Stomach smooth muscle (tissue), 2 donors: ENCODE data around the gene ZNF117.
"Not testable (repeated sequence)": the region's sequence is repeated elsewhere in the genome, so short reads cannot be mapped to it uniquely, and the experiment has no call there.

Source experiments
- H3K27ac ChIP-seq: one replicate; pipeline ENCODE4 v1.7.0; 2013; ENCODE audit warnings: mild to moderate bottlenecking, low read length, inconsistent platforms
- H3K27me3 ChIP-seq, 2 donors: one replicate each; pipeline ENCODE4 v1.7.0; 2013; ENCODE audit warnings: low read length in 2 of 2; ENCODE audit not compliant: insufficient read depth in 2 of 2, control insufficient read depth in 1 of 2
- H3K36me3 ChIP-seq, 2 donors: one replicate each; pipeline ENCODE4 v1.7.0; 2013; ENCODE audit warnings: low read length in 2 of 2; ENCODE audit not compliant: control insufficient read depth in 2 of 2, insufficient read depth in 2 of 2
- H3K4me1 ChIP-seq: one replicate; pipeline ENCODE4 v1.7.0; 2013; ENCODE audit warnings: low read length; ENCODE audit not compliant: control insufficient read depth, insufficient read depth
- H3K4me3 ChIP-seq, 2 donors: one replicate each; pipeline ENCODE4 v1.7.0; 2013; ENCODE audit warnings: low read length in 2 of 2
- H3K9ac ChIP-seq, 2 donors: one replicate each; pipeline ENCODE4 v1.7.0; 2013; ENCODE audit warnings: low read length in 2 of 2, mild to moderate bottlenecking in 1 of 2
- H3K9me3 ChIP-seq, 2 donors: one replicate each; pipeline ENCODE4 v1.7.0; 2013; ENCODE audit warnings: low read length in 2 of 2; ENCODE audit not compliant: control insufficient read depth in 2 of 2
- donor health status: healthy.
- donor health status: Pancreatic carcinoma.

ZNF117 gene

GRCh38 chr7:65007036-65007435, 16.2 kb upstream of the ZNF117 start:
- peak overlapping the region; percentile 13 to 80 for H3K9ac ChIP-seq
- H3K36me3 ChIP-seq, H3K9me3 ChIP-seq, H3K27me3 ChIP-seq: not testable (repeated sequence)
- peak overlapping the region; percentile 70 for H3K27ac ChIP-seq
- H3K4me1 ChIP-seq = peaks cover 17% of the 10 kb centered on the region
- H3K4me3 ChIP-seq = peak overlapping the region; percentile 91

GRCh38 chr7:65006094-65006992, 15.5 kb upstream of the ZNF117 start, which contains the start of gene ERV3-1:
Gene ERV3-1, minus strand, starts transcription at chr7:65006687. Its CDS starts 13,661 bp downstream, at chr7:64993026.
- Histone ChIP-seq H3K9me3 (no peaks in the 10 kb centered on the region), H3K4me3 (peak within 1 kb of the TSS; percentile 91), H3K9ac (peak within 1 kb of the TSS; percentile 80 to 93), H3K27me3 (no peaks in the 10 kb centered on the region), H3K36me3 (peaks cover 0 to under 1% of the 10 kb centered on the region in 2 donors), H3K4me1 (peaks cover 17% of the 10 kb centered on the region), H3K27ac (peak within 1 kb of the TSS; percentile 70)

GRCh38 chr7:65004575-65004974, 13.7 kb upstream of the ZNF117 start:
- Histone ChIP-seq H3K9ac (no peak overlapping the region), H3K36me3 (peaks cover 0 to 4% of the 10 kb centered on the region in 2 donors), H3K27ac (no peak overlapping the region), H3K4me3 (no peak overlapping the region), H3K4me1 (peaks cover 17% of the 10 kb centered on the region), H3K9me3 (no peaks in the 10 kb centered on the region), H3K27me3 (no peaks in the 10 kb centered on the region)

GRCh38 chr7:65002972-65003585, 12.2 kb upstream of the ZNF117 start:
- Histone ChIP-seq H3K27me3 (no peaks in the 10 kb centered on the region), H3K27ac (no peak overlapping the region), H3K9me3 (no peaks in the 10 kb centered on the region), H3K4me3 (no peak overlapping the region), H3K4me1 (peaks cover 17% of the 10 kb centered on the region), H3K9ac (no peak overlapping the region), H3K36me3 (peaks cover 4 to 6% of the 10 kb centered on the region in 2 donors)

GRCh38 chr7:65001291-65001814, 10.5 kb upstream of the ZNF117 start:
- no peak overlapping the region for H3K27ac ChIP-seq
- H3K36me3 ChIP-seq = peaks cover 4 to 6% of the 10 kb centered on the region in 2 donors
- H3K27me3 ChIP-seq = no peaks in the 10 kb centered on the region
- peaks cover 12% of the 10 kb centered on the region for H3K4me1 ChIP-seq
- no peak overlapping the region for H3K9ac ChIP-seq
- no peaks in the 10 kb centered on the region for H3K9me3 ChIP-seq
- H3K4me3 ChIP-seq = no peak overlapping the region

GRCh38 chr7:64999165-65000004, 8.5 kb upstream of the ZNF117 start:
- no peak overlapping the region for H3K27ac ChIP-seq
- H3K9me3 ChIP-seq = no peaks in the 10 kb centered on the region
- H3K4me3 ChIP-seq = no peak overlapping the region
- H3K27me3 ChIP-seq = no peaks in the 10 kb centered on the region
- H3K9ac ChIP-seq = no peak overlapping the region
- H3K36me3 ChIP-seq = peaks cover 4 to 6% of the 10 kb centered on the region in 2 donors
- peaks cover under 1% of the 10 kb centered on the region for H3K4me1 ChIP-seq

GRCh38 chr7:64998865-64999164, 8.0 kb upstream of the ZNF117 start:
- H3K9ac ChIP-seq = no peak overlapping the region
- H3K36me3 ChIP-seq = peaks cover 4 to 6% of the 10 kb centered on the region in 2 donors
- H3K27me3 ChIP-seq = no peaks in the 10 kb centered on the region
- no peaks in the 10 kb centered on the region for H3K9me3 ChIP-seq
- H3K4me1 ChIP-seq = no peaks in the 10 kb centered on the region
- no peak overlapping the region for H3K27ac ChIP-seq
- no peak overlapping the region for H3K4me3 ChIP-seq

- H3K27me3 ChIP-seq = no peaks in the 10 kb centered on the region
- H3K36me3 ChIP-seq = peaks cover 4 to 8% of the 10 kb centered on the region in 2 donors
- H3K9me3 ChIP-seq = no peaks in the 10 kb centered on the region
- no peaks in the 10 kb centered on the region for H3K4me1 ChIP-seq
- H3K27ac ChIP-seq = no peak overlapping the region
- no peak overlapping the region for H3K9ac ChIP-seq
- H3K4me3 ChIP-seq = no peak overlapping the region
Measured at GRCh38 chr7:64997927-64998391, 7.1 kb upstream of the ZNF117 start.

- no peaks in the 10 kb centered on the region for H3K27me3 ChIP-seq
- H3K27ac ChIP-seq = no peak overlapping the region
- no peak overlapping the region for H3K9ac ChIP-seq
- peaks cover 0 to 3% of the 10 kb centered on the region in 2 donors for H3K9me3 ChIP-seq
- no peak overlapping the region for H3K4me3 ChIP-seq
- H3K36me3 ChIP-seq = peaks cover 4 to 8% of the 10 kb centered on the region in 2 donors
- H3K4me1 ChIP-seq = no peaks in the 10 kb centered on the region
Measured at GRCh38 chr7:64997164-64997908, 6.5 kb upstream of the ZNF117 start.

GRCh38 chr7:64996305-64996704, 5.5 kb upstream of the ZNF117 start:
- H3K27ac ChIP-seq = no peak overlapping the region

More at GRCh38 chr7:64996305-64996704, 5.5 kb upstream of the ZNF117 start:
- H3K9ac ChIP-seq = no peak overlapping the region
- peaks cover 4 to 8% of the 10 kb centered on the region in 2 donors for H3K36me3 ChIP-seq
- H3K9me3 ChIP-seq = peaks cover 0 to 3% of the 10 kb centered on the region in 2 donors
- no peaks in the 10 kb centered on the region for H3K4me1 ChIP-seq
- no peak overlapping the region for H3K4me3 ChIP-seq
- H3K27me3 ChIP-seq = no peaks in the 10 kb centered on the region
